Neural cell (in vitro differentiated cells): Measurements from ENCODE around the gene SPRN.

ENCODE experiments used
- CTCF ChIP-seq: fragments of 450-650 bp; IDR thresholded peaks from 2 replicates; pipeline ENCODE4 v1.5.1; 2014; ENCODE audit warnings: antibody characterized with exemption, mild to moderate bottlenecking, moderate library complexity; ENCODE audit not compliant: poor library complexity, severe bottlenecking
- EP300 ChIP-seq: fragments of 450-650 bp; conservative IDR thresholded peaks from 2 replicates; pipeline ENCODE4 v1.6.1; 2014; ENCODE audit warnings: antibody characterized with exemption, mild to moderate bottlenecking, moderate library complexity; ENCODE audit not compliant: poor library complexity, severe bottlenecking
- EZH2 ChIP-seq: fragments of 200-600, 300-800 bp; shearing (Covaris generic), sonication (generic); IDR thresholded peaks from 2 replicates; pipeline ENCODE4 v1.6.1; 2014; ENCODE audit warnings: antibody characterized with exemption, low read length, borderline replicate concordance, mild to moderate bottlenecking; ENCODE audit not compliant: insufficient read depth, poor library complexity, severe bottlenecking
- POLR2AphosphoS5 ChIP-seq: IDR thresholded peaks from 2 replicates; pipeline ENCODE4 v1.6.1; 2012
- RAD21 ChIP-seq: fragments of 450-650 bp; conservative IDR thresholded peaks from 2 replicates; pipeline ENCODE4 v1.6.1; 2014; ENCODE audit warnings: antibody characterized with exemption, mild to moderate bottlenecking, moderate library complexity
- SMC3 ChIP-seq: fragments of 450-650 bp; conservative IDR thresholded peaks from 2 replicates; pipeline ENCODE4 v1.6.1; 2014; ENCODE audit warnings: antibody characterized with exemption, mild to moderate bottlenecking, moderate library complexity; ENCODE audit not compliant: poor library complexity
- TAF1 ChIP-seq: IDR thresholded peaks from 2 replicates; pipeline ENCODE4 v1.6.1; 2012; ENCODE audit warnings: low read depth

DNA sequence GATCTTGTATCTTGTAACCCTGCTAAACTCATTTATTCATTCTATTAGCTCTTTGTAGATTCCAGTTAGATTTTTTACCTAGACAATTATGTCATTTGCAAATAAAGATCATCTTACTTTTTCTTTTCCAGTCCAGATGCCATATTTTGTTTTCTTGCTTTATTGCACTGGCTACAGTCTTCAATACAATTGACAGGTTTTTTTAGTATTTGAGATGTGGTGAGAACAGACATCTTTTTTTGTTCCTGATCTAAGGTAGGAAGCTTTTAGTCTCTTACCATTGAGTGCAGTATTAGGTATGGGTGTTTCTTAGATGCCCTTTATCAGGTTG, 12.1 kb downstream of the SPRN start:
- no peak for TF ChIP-seq SMC3
- no peak for TF ChIP-seq CTCF
- TF ChIP-seq POLR2AphosphoS5, result no peak
- TF ChIP-seq EP300, result no peak
- no peak for TF ChIP-seq RAD21
- TF ChIP-seq TAF1, result no peak
- no peak for TF ChIP-seq EZH2
